ENCODE results near the gene DGKD.

The DGKD gene

DNA sequence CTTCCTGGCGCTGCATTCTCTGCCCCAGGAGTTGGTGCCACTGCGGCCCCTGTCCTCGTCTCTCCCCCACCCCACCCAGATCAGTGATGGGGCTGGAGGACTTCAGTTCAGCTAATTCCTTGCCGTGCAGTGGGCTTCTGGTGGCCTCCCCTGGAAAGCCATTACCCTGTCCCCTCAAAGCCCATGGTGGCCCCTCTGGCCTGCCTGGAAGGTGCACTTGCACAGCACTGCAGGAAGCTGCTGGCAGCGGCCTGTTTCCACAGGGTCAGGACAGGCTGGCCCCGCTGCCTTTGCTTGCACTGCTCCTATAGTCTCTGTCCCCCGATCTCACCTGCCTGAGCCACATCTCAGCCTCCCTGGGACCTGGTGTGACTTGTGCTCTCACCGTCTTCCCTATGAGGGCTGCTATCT lies 107.2 kb downstream of the DGKD start:
- no peak for DNase-seq (ENCODE audit: low spot score)

DNA sequence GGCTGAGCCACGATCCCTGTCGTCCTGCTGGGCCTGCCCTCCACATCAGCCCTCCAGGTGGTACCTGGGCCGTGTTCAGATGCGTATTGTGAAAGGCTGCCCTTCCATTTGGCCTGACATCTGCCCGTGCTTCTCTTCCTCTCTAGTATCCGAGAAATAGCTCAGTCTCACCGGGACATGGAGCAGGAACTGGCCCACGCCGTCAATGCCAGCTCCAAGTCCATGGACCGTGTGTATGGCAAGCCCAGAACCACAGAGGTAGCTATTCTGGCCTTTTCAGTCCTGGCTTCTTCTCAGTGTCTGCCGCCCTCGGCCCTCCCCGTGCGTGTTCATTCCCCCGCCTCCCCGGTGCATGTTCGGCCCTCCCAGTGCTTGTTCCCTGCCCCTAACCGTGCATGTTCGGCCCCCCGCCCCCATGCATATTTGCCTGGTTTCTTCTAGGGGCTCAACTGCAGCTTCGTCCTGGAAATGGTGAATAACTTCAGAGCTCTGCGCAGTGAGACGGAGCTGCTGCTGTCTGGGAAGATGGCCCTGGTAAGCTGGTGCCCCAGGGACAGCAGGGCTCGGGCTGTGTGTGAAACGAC lies 108.0 kb downstream of the DGKD start:
- DNase-seq (ENCODE audit: low spot score) = no peak

DNA sequence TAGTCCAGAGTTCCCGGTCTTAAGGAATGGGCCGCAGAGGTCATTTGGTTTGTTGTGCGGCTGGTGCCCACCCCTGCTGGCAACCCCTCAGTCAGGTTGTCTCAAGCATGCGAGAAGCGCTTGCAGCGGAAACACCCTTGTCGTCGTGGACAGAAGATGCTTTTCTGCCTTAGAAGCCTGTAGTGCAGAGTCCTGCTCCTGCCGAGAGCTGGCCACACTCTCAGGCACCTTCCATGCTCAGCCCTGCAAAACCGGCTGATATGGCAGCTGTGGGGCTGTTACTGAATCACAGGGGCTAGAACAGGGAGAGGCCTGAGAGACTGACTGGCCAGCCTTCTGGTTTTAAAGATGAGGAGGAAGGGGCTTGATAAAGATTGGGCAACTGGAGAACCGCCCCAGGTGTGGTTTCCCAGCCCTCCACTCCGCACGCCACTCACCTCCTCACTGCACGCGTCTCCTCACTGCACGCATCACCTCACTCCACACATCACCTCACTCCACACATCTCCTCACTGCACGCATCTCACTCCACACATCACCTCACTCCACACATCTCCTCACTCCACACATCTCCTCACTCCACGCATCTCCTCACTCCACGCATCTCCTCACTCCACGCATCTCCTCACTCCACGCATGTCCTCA lies 108.7 kb downstream of the DGKD start:
- no peak for DNase-seq (ENCODE audit: low spot score)

DNA sequence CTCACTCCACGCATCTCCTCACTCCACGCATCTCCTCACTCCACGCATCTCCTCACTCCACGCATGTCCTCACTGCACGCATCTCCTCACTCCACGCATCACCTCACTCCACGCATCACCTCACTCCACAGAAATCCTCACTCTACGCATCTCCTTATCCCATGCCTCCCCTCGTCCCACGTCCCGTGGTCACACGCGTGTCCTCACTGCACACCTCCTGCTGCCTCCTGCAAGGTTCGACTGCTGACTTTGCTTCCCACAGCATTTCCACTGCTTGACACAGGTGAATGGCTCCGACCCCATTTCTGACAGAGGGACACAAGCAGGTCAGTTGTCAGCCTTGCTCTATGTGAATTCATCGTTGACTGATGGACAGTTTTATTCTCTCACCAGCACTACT lies 109.3 kb downstream of the DGKD start:
- DNase-seq (ENCODE audit: low spot score) = no peak

DNA sequence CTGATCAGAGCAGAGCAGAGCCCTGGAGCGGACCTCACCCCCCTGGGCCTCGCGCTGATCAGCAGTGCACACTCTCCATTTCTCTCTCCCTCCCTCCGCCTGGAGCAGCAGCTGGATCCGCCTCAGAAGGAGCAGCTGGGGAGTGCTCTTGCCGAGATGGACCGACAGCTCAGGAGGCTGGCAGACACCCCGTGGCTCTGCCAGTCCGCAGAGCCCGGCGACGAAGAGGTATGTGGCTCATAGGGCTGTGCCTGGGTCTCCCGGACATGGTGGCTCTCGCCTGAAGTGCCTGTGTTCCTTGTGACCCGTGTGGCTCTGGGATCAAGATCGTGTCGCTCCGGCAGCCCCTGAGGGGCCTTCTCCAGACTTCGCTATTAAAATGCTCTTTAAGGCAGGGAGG lies 109.8 kb downstream of the DGKD start:
- DNase-seq (ENCODE audit: low spot score) = no peak

DNA sequence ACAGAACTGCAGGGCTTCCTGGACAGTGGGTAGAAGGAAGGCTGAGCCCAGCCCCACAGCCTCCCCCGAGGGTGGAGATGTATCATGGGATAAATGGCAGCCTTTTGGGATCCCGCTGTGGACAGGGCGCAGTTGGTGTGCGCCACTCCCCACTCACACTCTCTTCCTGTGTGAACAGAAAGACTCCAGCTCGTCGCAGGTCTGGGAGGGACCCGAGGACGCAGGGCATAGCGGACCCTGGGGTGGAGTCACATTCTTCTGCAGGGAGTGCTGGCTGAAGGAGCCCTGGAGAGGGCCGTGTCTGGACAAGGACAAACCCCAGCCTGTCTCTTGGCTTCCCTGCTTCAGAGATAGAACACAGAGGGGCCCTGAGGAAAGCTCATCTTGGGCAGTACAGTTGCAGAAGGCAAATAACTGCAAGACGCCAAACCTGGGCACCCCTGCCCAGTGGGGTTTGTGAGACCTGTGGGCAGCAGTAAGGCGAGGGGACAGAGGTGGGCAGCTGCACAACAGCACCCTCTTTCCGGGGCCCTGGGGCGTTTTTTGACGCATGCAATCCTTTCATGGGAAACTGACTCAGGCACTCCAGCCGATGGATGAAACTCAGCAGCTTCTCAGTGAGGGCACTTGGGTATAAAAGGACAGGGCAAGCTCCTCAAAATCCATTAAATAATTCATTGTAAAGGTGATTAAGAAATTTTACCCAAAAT lies 110.4 kb downstream of the DGKD start:
- no peak for DNase-seq (ENCODE audit: low spot score)

DNA sequence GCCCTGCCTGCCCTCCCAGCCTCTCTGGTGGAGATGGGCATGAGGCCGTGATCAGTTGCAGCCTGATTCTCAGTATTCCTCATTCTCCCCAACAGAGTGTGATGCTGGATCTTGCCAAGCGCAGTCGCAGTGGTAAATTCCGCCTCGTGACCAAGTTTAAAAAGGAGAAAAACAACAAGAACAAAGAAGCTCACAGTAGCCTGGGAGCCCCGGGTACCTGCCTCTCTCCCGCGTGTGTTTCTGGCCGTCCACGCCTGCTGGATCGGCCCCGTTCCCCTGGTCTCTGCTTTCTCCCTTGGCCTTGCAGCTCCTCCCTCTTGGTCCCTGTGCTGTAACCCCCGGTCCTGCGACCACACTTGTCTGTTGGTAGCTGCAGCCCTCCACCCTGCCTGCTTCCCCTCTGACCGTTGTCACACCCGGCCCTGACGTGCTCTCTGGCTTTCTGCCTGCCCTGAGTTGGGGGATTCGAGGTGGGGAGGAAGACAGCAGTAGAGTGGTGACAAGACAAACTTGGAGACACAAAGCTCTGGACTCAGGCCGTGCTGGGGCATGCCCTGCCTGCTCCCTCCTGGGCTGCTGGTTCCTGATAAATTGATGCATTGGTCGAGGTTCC lies 112.8 kb downstream of the DGKD start:
- DNase-seq (ENCODE audit: low spot score) = no peak

DNA sequence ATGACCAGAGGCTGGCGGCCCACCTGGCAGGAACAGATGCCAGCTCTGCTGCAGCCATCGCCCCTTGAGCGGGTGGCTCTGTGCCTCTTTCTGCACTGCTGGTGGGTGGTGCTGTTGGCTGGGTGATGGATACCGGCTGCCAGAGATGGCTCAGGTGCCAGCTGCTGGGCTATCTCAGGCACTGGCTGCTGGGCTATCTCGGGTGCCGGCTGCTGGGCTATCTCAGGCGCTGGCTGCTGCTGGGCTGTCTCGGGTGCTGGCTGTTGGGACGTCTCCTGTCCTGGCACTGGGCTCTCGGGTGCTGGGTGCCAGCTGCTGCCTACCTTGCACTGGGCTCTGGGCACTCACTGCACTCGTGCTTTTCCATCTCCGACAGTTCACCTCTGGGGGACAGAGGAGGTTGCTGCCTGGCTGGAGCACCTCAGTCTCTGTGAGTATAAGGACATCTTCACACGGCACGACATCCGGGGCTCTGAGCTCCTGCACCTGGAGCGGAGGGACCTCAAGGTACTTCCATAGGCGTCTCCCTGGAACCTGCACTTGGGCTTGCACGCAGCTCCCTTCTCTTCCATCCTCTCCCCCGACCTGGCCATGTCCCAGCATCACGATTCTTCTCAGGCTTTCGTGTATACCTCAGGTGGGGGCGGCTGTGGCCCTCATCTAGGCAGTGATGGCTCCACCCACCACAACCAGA lies 113.9 kb downstream of the DGKD start:
- no peak for DNase-seq (ENCODE audit: low spot score)

DNA sequence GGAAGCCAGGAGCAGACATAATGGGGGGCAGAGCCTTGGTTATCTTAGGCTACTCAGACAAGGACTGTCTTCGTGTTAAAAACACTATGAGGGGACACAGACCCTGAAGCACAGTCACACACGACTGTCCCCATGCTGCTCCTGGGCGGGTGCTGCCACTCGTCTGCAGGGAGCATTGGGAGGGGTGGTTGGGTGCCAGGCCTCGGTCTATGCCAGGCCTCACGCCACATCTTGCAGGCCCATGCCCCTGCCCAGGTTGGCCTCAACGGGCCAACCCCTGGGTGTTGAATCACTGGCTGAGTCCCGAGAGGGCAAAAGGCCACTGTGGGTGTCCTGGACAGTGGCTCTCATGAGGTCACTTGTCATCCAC lies 114.4 kb downstream of the DGKD start:
- DNase-seq (ENCODE audit: low spot score) = no peak

DNA sequence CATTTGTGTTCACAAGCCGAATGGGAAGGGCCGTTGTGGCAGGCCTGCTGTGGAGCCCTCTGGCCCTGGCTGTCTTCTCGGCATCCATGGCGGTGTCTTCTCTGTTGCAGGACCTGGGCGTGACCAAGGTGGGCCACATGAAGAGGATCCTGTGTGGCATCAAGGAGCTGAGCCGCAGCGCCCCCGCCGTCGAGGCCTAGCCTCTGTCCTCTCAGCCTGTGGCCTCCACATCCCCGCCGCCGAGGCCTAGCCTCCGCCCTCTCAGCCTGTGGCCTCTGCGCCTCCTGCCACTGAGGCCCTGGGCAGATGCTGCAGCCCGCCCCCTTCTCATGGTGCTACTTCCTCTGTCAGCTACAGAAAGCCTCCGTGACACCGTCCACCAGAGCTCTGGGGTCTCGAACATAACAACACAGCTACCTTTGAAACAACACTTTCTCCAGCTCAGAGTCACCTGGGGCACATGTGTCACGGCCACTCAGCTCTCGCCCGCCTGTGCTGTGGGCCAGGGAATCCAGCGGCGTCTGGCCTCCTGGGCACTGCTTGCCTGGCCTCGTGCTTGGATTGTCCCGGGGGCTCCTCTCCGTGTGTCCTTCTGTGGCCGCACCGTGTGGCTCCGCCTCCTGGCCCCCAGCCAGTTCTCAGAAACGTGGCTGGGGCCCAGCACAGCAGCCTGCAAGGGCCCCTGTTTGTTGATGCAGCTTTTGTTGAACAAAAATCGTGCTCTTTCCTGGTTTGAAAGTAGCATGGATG lies 115.1 kb downstream of the DGKD start:
- no peak for DNase-seq (ENCODE audit: low spot score)

DNA sequence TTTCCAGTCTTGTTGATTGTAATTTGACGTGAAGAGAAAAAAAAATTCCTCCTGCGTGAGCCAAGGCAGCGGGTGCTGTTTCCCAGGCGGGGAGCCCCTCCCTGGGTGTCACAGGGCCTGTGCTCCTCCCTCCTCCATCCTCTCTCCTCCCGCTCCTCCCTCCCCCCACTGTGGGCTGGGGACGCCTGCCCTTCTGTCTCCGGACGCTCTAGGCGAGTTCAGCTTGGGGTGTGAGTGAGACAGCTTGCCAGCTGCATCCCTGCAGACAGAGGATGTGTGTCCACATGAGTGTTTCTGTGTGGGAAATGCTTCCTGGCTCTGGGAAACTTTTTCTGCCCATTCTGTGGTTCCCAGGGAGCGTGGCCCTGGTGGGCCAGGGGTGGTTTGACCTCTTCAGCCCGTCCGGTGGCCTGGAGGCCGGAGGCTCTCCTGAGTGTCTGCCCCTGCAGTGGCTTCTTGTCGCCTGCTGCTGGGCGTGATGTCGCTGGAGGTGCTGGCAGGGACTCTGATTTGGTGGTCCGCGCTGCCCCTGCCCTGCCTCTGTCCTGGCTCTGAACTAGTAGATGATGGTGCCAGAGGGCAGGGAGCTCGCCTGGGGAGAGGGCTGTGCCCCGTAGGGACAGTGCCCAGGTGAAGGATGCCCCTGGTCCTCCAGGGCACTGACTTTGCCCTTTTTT lies 115.9 kb downstream of the DGKD start:
- DNase-seq (ENCODE audit: low spot score) = no peak

DNA sequence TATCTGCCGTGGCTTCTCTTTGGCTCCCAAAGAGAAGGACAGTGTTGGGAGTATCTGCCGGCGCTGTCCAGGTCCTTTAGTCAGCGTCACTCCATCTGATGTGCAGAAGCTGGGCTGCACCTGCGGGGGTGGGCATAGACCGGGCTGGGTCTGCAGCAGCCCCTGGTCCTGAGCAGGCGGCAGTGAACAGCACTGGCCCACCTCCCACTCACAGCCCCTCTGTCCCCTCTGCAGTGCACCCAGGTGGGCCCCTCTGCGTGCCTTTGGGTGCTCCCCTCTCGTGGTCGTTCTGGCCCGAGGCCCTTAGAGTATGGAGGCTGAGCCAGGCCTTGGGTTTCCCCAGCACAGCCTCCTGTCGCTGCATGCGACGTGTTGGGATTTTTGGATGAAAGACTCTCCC lies 116.5 kb downstream of the DGKD start:
- DNase-seq (ENCODE audit: low spot score) = no peak

DNA sequence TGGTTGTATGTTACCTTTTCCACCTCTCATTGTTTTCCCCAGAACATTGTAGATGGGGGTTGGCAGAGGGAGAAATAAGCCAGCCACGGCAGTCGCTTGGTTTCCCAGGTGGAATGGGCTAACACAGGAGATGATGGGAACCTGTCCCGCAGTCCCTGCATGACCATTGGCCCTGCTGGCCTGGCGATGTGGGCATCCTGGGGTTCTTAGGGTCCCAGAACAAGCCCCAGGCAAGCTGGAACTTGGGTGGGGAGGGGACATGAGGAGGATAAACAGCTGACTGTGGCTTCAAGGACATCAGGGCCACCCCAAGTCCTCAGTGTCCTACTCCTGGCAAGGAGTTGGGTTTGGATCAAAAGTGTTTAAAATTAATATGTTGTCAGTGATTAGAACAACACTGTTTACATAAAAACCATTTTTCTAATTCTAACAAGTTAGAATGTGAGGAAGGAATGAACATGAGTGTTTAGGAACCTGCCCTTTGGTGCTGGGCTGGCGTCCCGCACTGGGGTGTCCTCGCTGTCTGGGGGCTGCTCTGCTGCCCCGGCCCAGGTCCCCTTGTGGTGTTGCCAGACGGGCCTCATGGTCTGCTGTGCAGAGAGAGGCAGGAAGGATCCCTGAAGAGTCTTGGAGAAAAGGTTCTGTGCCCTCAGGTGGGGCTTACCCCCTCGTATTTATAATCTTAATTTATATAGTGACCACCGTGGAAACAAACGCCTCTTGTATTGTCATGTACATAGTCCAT lies 117.2 kb downstream of the DGKD start:
- no peak for DNase-seq (ENCODE audit: low spot score)

DNA sequence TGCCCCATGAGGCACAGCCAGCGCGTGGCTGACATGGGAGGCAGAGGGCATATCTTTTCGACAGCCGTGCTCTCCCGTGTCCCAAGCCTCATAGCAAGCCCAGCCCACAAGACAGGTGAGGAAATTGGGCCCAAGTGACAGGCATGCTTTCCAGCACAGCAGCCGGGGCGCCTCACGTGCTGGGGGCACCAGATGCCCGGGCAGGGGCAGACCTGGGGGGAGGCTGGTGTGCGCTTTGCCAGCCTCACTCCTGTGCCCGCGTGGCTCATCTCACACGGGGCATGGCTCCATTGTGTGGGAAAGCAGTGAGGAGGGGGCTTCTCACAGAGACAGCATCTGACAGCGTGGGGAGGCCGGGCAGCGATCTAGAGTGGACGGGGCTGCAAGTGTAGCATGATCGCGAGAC lies 119.1 kb downstream of the DGKD start:
- no peak for DNase-seq (ENCODE audit: low spot score)

DNA sequence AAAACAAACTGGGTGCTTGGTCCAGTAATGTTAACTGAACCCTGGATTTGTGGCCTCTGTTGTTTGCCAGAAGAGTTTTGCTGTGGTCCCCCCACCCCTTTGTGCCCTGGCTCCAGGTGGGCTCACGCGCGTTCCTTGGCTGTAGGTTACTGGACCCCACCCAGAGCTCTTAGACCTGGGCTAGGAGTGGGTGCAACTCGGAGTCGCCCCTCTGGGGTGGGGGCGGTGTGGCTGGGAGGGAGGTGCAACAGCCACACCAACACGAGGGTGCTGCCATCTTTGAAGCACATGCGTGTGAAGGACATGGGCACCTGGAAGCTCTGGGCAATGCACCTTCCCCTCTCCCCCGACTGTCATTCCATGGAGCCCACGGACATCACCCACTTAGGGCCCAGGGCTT lies 119.6 kb downstream of the DGKD start:
- no peak for DNase-seq (ENCODE audit: low spot score)

DNA sequence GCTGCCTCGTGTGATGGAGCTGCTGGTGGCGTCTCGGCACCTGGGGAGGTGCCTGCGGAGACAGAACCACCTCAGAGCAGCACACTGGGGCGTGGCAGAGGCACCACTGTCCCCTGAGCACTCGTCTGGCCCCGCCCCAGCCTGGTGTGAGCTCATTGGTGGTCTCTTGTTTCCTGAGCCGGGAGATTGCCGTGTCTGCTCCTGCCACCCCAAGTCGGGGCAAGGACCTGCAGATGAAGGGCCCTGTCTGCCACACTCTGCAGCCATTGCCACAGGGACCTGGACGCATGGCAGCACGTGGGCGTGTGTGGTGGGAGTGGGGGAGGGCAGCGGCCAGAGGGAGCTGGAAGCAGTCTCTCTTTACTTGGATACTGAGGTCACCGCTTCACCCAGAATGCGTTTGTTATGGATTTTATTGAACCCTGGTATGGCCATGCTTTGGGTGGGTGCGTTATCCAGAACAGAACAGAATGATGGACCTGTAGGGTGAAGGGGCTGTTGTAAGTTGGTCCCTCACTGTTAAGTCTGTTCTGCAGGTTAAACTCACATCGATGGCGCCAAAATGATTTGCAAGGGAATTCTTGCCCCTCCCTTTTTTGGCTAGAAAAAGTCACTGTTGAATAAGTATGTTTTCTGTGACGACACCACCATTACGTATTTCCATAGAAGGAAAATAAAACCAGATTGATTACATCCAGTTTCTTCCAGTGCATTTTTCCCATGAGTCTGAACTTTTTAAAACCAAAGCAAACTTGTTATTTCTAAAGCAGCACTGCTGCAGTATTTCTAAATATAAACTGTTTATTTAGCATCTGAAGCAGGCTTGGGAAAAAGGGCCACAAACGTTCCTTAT lies 120.2 kb downstream of the DGKD start:
- no peak for DNase-seq (ENCODE audit: low spot score)

DNA sequence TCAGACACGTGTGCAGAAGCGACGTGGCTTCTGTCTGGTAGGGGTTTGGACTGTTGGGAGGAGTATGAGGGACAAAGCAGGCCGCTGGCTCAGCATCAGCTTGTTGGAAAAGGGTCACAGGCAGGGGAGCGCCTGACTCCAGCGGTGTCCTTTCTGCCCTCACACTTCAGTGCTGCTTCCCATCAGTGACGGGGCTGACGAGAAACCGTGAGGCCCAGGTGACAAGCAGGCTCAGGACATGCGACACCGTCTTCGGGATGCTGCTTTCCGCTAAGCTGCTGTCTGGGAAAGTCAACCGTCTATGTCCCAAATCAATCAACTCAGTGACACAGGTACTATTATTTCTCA lies 121.7 kb downstream of the DGKD start:
- no peak for DNase-seq (ENCODE audit: low spot score)

DNA sequence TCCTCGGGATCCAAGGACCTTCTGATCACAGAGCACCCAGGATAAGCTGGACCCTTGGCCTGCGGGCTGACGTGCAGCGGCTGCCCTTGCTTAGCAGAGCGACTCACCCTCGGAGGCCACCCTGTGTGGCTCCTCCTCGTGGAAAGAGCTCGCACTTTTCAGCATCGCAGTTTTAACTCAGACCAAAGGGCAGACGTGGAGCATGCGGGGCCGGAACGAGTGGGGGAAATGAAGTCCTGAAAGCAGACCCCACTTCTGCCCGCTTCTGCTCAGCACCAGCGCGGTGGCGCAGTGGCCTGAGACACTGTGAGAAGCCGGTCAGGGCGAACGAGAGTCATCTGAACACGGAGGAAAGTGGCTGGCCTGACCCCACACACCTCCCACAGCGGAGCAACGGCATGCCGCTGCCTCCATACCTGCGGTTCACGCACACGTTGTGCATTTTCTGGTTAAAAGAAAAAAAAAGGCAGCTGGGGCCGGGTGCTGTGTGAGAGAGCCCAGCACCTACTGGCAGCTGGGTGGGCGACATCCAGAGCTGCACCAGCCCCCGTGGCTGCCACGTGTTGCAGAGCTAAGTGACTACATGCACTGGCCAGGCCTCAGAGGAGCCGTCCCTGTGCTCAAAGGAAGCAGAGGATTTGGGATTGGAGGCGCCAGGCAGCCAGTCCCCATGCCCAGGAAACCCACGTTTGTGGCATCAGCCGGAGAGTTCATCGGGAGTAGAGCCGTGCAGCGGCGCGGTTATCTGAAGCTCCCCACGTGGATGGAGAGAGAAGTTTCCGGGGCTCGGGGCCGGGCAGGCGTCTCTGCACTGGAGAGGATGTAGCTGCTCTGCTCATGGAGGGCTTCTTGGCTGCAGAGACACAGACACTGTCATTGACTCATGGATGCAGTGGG lies 122.6 kb downstream of the DGKD start:
- no peak for DNase-seq (ENCODE audit: low spot score)
